ENCODE results near the gene TMEM72.

TMEM72 gene

DNA sequence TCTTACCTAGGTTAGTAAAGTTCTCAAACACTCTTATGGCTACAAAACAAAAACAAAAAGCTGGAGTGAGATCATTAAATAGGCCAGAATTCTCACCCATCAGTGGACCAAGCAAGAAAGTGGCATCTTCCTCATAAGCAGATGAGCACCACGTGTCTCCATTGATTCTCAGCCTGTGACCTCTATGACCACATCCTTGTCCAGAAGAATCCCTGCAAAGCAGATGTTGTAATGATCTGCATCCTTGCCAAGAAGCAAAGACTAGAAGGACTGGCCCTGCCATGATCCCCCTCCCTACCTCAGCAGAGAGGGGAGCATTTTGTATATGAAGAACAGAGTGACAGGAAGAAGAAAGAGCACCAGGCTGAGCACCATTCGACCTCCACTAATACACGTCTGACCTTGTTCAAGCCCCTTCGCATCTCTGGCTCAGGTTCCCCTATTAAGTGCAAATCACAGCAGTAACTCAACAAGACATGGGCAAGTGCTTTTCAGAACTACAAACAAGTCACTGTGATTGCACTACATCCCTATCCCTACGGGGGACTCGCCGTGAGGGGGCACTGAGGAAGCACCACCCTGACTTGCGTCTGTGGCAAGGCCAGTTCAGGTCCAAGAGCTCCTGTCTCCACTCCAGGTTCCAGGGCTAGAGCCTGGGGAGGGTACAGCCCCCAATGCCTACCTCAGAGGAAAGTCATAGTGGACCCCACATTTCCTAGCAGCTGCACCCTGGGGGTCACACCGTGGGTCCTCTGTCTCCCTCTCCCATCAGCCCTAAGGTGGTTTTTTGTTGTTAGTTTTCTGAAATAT is 26.3 kb downstream of the TMEM72 start:
- no peak for ATAC-seq

DNA sequence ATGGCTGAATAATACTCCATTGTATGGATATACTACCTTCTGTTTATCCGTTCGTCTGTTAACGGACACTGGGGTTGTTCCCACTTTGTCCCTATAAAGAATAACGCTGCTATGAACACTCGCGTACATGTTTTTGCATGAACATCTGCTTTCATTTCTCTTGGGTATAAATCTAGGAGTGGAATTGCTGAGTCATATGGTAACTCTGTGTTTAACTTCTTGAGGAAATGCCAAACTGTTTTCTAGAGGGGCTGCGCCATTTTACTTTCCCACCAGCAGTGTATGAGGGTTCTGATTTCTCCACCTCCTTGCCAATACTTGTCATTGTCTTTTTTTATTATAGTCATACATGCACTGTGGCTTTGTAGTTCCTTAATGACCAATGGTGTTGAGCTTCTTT is 27.8 kb downstream of the TMEM72 start:
- no peak for ATAC-seq
- no peak for TF ChIP-seq SNAI2 (CRISPR knock-in tag; IDR thresholded peaks at IDR 0.05)
- TF ChIP-seq ISL1 (CRISPR knock-in tag; IDR thresholded peaks at IDR 0.05), result no peak
- TF ChIP-seq, protein P1, sequence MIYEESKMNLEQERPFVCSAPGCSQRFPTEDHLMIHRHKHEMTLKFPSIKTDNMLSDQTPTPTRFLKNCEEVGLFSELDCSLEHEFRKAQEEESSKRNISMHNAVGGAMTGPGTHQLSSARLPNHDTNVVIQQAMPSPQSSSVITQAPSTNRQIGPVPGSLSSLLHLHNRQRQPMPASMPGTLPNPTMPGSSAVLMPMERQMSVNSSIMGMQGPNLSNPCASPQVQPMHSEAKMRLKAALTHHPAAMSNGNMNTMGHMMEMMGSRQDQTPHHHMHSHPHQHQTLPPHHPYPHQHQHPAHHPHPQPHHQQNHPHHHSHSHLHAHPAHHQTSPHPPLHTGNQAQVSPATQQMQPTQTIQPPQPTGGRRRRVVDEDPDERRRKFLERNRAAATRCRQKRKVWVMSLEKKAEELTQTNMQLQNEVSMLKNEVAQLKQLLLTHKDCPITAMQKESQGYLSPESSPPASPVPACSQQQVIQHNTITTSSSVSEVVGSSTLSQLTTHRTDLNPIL (CRISPR knock-in tag; IDR thresholded peaks at IDR 0.05; ENCODE audit: low read depth), result no peak
- no peak for TF ChIP-seq ZC3H10 (CRISPR knock-in tag; IDR thresholded peaks at IDR 0.05)
- no peak for TF ChIP-seq RARB (CRISPR knock-in tag; IDR thresholded peaks at IDR 0.05)
- TF ChIP-seq ZNF70 (CRISPR knock-in tag; IDR thresholded peaks at IDR 0.05), result no peak
- TF ChIP-seq BACH2 (CRISPR knock-in tag; IDR thresholded peaks at IDR 0.05; ENCODE audit: borderline replicate concordance), result no peak
- TF ChIP-seq CSDC2 (CRISPR knock-in tag; IDR thresholded peaks at IDR 0.05), result no peak
- TF ChIP-seq, protein P2, sequence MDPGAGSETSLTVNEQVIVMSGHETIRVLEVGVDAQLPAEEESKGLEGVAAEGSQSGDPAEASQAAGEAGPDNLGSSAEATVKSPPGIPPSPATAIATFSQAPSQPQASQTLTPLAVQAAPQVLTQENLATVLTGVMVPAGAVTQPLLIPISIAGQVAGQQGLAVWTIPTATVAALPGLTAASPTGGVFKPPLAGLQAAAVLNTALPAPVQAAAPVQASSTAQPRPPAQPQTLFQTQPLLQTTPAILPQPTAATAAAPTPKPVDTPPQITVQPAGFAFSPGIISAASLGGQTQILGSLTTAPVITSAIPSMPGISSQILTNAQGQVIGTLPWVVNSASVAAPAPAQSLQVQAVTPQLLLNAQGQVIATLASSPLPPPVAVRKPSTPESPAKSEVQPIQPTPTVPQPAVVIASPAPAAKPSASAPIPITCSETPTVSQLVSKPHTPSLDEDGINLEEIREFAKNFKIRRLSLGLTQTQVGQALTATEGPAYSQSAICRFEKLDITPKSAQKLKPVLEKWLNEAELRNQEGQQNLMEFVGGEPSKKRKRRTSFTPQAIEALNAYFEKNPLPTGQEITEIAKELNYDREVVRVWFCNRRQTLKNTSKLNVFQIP (CRISPR knock-in tag; IDR thresholded peaks at IDR 0.05; ENCODE audit: borderline replicate concordance, low read depth), result no peak
- no peak for TF ChIP-seq ZNF565 (CRISPR knock-in tag; conservative IDR thresholded peaks at IDR 0.05; ENCODE audit: low read depth)
- TF ChIP-seq PPARA (CRISPR knock-in tag; IDR thresholded peaks at IDR 0.05; ENCODE audit: borderline replicate concordance), result no peak
- TF ChIP-seq OSR1 (CRISPR knock-in tag; IDR thresholded peaks at IDR 0.05), result no peak
- no peak for TF ChIP-seq ESRRG (CRISPR knock-in tag; IDR thresholded peaks at IDR 0.05)
- no peak for TF ChIP-seq ARNTL (CRISPR knock-in tag; IDR thresholded peaks at IDR 0.05; ENCODE audit: borderline replicate concordance, low read depth)
- no peak for TF ChIP-seq ZFP3 (CRISPR knock-in tag; IDR thresholded peaks at IDR 0.05)
- no peak for TF ChIP-seq ZNF8 (CRISPR knock-in tag; IDR thresholded peaks at IDR 0.05)

More for the DNA sequence above, 26.3 kb downstream of the TMEM72 start:
- no peak for TF ChIP-seq ZNF565 (CRISPR knock-in tag; conservative IDR thresholded peaks at IDR 0.05; ENCODE audit: low read depth)
- TF ChIP-seq OSR1 (CRISPR knock-in tag; IDR thresholded peaks at IDR 0.05), result no peak
- TF ChIP-seq ZNF8 (CRISPR knock-in tag; IDR thresholded peaks at IDR 0.05), result no peak
- TF ChIP-seq, protein P3, sequence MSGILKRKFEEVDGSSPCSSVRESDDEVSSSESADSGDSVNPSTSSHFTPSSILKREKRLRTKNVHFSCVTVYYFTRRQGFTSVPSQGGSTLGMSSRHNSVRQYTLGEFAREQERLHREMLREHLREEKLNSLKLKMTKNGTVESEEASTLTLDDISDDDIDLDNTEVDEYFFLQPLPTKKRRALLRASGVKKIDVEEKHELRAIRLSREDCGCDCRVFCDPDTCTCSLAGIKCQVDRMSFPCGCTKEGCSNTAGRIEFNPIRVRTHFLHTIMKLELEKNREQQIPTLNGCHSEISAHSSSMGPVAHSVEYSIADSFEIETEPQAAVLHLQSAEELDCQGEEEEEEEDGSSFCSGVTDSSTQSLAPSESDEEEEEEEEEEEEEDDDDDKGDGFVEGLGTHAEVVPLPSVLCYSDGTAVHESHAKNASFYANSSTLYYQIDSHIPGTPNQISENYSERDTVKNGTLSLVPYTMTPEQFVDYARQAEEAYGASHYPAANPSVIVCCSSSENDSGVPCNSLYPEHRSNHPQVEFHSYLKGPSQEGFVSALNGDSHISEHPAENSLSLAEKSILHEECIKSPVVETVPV (CRISPR knock-in tag; IDR thresholded peaks at IDR 0.05), result no peak
- TF ChIP-seq, protein P4, sequence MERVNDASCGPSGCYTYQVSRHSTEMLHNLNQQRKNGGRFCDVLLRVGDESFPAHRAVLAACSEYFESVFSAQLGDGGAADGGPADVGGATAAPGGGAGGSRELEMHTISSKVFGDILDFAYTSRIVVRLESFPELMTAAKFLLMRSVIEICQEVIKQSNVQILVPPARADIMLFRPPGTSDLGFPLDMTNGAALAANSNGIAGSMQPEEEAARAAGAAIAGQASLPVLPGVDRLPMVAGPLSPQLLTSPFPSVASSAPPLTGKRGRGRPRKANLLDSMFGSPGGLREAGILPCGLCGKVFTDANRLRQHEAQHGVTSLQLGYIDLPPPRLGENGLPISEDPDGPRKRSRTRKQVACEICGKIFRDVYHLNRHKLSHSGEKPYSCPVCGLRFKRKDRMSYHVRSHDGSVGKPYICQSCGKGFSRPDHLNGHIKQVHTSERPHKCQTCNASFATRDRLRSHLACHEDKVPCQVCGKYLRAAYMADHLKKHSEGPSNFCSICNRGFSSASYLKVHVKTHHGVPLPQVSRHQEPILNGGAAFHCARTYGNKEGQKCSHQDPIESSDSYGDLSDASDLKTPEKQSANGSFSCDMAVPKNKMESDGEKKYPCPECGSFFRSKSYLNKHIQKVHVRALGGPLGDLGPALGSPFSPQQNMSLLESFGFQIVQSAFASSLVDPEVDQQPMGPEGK (CRISPR knock-in tag; IDR thresholded peaks at IDR 0.05; ENCODE audit: borderline replicate concordance), result no peak
- no peak for TF ChIP-seq SNAI2 (CRISPR knock-in tag; IDR thresholded peaks at IDR 0.05)
- TF ChIP-seq BACH2 (CRISPR knock-in tag; IDR thresholded peaks at IDR 0.05; ENCODE audit: borderline replicate concordance), result no peak
- no peak for TF ChIP-seq ISL1 (CRISPR knock-in tag; IDR thresholded peaks at IDR 0.05)
- TF ChIP-seq ZFP3 (CRISPR knock-in tag; IDR thresholded peaks at IDR 0.05), result no peak
- no peak for TF ChIP-seq TOX (CRISPR knock-in tag; IDR thresholded peaks at IDR 0.05; ENCODE audit: borderline replicate concordance)
- no peak for TF ChIP-seq CSDC2 (CRISPR knock-in tag; IDR thresholded peaks at IDR 0.05)
- no peak for TF ChIP-seq GLIS3 (CRISPR knock-in tag; IDR thresholded peaks at IDR 0.05)
- TF ChIP-seq, protein P2 (CRISPR knock-in tag; IDR thresholded peaks at IDR 0.05; ENCODE audit: borderline replicate concordance, low read depth), result no peak
- TF ChIP-seq, protein P1 (CRISPR knock-in tag; IDR thresholded peaks at IDR 0.05; ENCODE audit: low read depth), result no peak
- no peak for TF ChIP-seq ARNTL (CRISPR knock-in tag; IDR thresholded peaks at IDR 0.05; ENCODE audit: borderline replicate concordance, low read depth)
- no peak for TF ChIP-seq ZNF70 (CRISPR knock-in tag; IDR thresholded peaks at IDR 0.05)
- no peak for TF ChIP-seq ESRRG (CRISPR knock-in tag; IDR thresholded peaks at IDR 0.05)
- TF ChIP-seq TCF4 (CRISPR knock-in tag; IDR thresholded peaks at IDR 0.05; ENCODE audit: borderline replicate concordance), result no peak

Data from SK-N-SH treated with all-trans-retinoic acid at 6 μM for 48 hours (cell line).